Sigmoid colon (tissue), 7 donors: ENCODE measurements around the gene FTCD. TPM values are rescaled to one million over a fixed set of nuclear protein-coding genes. Genes with fewer than 3 reads are reported as not detected.
A peak's percentile ranks its signal among the peaks of the same experiment; 100 is the strongest.

Experiments
- DNase-seq: peaks from one replicate; pipeline ENCODE4 v3.0.0-alpha.2; 2019
- H3K27ac ChIP-seq, 4 donors: fragments of 200-600 bp; sonication (generic); one replicate each; pipeline ENCODE4 v1.5.1; 2016 to 2019; ENCODE audit warnings: mild to moderate bottlenecking in 1 of 4
- H3K27me3 ChIP-seq, 3 donors: fragments of 200-600 bp; sonication (generic); one replicate each; pipeline ENCODE4 v1.5.1; 2019; ENCODE audit warnings: mild to moderate bottlenecking in 1 of 3
- H3K36me3 ChIP-seq, 4 donors: fragments of 200-600 bp; sonication (generic); one replicate each; pipeline ENCODE4 v1.5.1; 2016 to 2019
- H3K4me1 ChIP-seq, 4 donors: fragments of 200-600 bp; sonication (generic); one replicate each; pipeline ENCODE4 v1.5.1; 2017 to 2019
- H3K4me3 ChIP-seq, 4 donors: fragments of 200-600 bp; sonication (generic); one replicate each; pipeline ENCODE4 v1.5.1; 2017 to 2019; ENCODE audit warnings: mild to moderate bottlenecking in 2 of 4, moderate library complexity in 1 of 4
- H3K9me3 ChIP-seq, 4 donors: fragments of 200-600 bp in 3 of 4; sonication (generic) in 3 of 4; one replicate each; pipeline versions ENCODE4 v1.5.1 to v1.6.1; 2013 to 2019
- EP300 ChIP-seq, 4 donors: sonication (generic); formaldehyde crosslinking; IDR thresholded peaks; one replicate each; pipeline ENCODE4 v1.6.1; 2017; ENCODE audit warnings: antibody characterized with exemption in 4 of 4
- POLR2A ChIP-seq, 2 donors: fragments of 450-650 bp; IDR thresholded peaks; one replicate each; pipeline ENCODE4 v1.6.1; 2016; ENCODE audit warnings: antibody characterized with exemption in 2 of 2, mild to moderate bottlenecking in 2 of 2, moderate library complexity in 2 of 2
- POLR2AphosphoS5 ChIP-seq, 4 donors: sonication (generic); formaldehyde crosslinking; IDR thresholded peaks; one replicate each; pipeline ENCODE4 v1.6.1; 2017; ENCODE audit warnings: antibody characterized with exemption in 4 of 4
- WGBS, 2 donors: extraction: QIAGEN DNeasy Blood & Tissue Kit; methylation state at CpG; one replicate each; pipeline ENCODE4 v1.1.7; 2013; 5-methylcytosine and 5-hydroxymethylcytosine counted together
- intact Hi-C: fragments of 100-400 bp; cut with DNase I; formaldehyde crosslinking; loops from one replicate; pipeline ENCODE4 v1.15.1; 2023
- polyA plus RNA-seq, 3 donors: library from polyadenylated mRNA; stranded (reverse); fragments of 200-250 nt; gene quantifications; one replicate each; pipeline ENCODE4 v1.2.3, GENCODE V29; 2013
- total RNA-seq, 4 donors: library from RNA; depleted of rRNA; stranded (reverse); fragments of >200 nt; gene quantifications; one replicate each; pipeline ENCODE4 v1.1.0, GENCODE V29; 2016
- TF ChIP-seq, protein P1 (sequence below), 4 experiments: fragments of 450-650 bp in 3 of 4; fragments of 200-600 bp in 1 of 4; IDR thresholded peaks; one replicate each; pipeline ENCODE4 v1.5.1; 2016 to 2019; ENCODE audit warnings: antibody characterized with exemption in 4 of 4, mild to moderate bottlenecking in 3 of 4, moderate library complexity in 2 of 4
- donor health status: healthy with polysubstance abuse.
- donor health status: Bipolar disorder and iron deficiency.
- donor health status: healthy.

The FTCD gene
- total and polyA plus RNA-seq, 7 donors: 0.20 to 1.4 TPM; not detected in 5

DNA sequence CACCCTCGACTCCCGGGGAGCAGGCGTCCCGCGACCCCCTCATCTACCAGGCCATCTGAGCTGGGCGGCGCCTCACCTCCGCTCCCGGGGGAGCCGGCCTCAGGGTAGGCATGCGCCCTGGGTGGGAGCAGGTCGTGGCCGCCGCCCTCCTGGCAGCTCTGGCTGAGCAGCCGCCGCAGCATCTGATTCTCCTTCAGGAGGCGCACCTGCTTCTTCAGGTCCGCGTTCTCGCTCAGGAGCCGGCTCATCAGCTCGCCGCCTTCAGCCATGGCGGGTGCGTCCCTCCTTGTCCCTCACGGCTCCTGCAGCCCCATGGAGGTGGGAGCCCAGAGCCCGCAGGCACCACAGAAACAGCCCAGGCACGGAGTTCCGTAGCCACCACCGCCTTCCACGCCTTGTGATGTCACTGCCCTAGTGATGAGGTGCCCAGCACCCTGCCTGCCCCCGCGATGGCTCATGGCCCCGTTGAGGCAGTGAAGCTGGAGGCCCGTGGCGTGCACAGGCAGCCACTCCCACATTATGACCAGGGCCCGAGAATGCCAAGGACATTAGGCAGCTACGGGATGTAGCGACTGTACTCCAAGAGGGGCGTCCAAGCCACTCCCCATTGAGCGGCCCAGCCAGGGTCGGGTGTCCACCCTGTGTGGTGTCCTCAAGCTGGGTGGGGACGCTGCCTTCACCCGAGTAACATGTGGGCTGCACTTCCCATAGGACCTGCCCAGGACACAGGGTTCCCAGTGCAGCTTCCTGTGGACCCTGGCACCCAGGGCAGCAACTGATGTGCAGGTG is 27.4 kb upstream of the FTCD start:
- Histone ChIP-seq H3K4me1 (peaks cover 0 to 13% (median 9%) of the 10 kb centered on the region in 4 donors), H3K36me3 (no peaks in the 10 kb centered on the region), H3K27ac (peak overlapping the region in 1 of 4 donors; percentile 39), H3K27me3 (peaks cover 0 to 9% (median 0%) of the 10 kb centered on the region in 3 donors), H3K4me3 (no peak overlapping the region), H3K9me3 (no peaks in the 10 kb centered on the region)
- TF ChIP-seq, protein P1, sequence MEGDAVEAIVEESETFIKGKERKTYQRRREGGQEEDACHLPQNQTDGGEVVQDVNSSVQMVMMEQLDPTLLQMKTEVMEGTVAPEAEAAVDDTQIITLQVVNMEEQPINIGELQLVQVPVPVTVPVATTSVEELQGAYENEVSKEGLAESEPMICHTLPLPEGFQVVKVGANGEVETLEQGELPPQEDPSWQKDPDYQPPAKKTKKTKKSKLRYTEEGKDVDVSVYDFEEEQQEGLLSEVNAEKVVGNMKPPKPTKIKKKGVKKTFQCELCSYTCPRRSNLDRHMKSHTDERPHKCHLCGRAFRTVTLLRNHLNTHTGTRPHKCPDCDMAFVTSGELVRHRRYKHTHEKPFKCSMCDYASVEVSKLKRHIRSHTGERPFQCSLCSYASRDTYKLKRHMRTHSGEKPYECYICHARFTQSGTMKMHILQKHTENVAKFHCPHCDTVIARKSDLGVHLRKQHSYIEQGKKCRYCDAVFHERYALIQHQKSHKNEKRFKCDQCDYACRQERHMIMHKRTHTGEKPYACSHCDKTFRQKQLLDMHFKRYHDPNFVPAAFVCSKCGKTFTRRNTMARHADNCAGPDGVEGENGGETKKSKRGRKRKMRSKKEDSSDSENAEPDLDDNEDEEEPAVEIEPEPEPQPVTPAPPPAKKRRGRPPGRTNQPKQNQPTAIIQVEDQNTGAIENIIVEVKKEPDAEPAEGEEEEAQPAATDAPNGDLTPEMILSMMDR (IDR thresholded peaks at IDR 0.05): no peak
- TF ChIP-seq EP300 (IDR thresholded peaks at IDR 0.05): no peak
- TF ChIP-seq POLR2AphosphoS5 (IDR thresholded peaks at IDR 0.05): no peak
- no peak for TF ChIP-seq POLR2A (IDR thresholded peaks at IDR 0.05)
- intact Hi-C loops: loop anchor here (5.0 kb wide), 1 partner anchor 40 kb away; no protein-coding TSS in a partner anchor
- peak; percentile 71 for DNase-seq
- 89 to 92% methylated on average over 44 of the region's 44 CpGs for WGBS, 2 donors

DNA sequence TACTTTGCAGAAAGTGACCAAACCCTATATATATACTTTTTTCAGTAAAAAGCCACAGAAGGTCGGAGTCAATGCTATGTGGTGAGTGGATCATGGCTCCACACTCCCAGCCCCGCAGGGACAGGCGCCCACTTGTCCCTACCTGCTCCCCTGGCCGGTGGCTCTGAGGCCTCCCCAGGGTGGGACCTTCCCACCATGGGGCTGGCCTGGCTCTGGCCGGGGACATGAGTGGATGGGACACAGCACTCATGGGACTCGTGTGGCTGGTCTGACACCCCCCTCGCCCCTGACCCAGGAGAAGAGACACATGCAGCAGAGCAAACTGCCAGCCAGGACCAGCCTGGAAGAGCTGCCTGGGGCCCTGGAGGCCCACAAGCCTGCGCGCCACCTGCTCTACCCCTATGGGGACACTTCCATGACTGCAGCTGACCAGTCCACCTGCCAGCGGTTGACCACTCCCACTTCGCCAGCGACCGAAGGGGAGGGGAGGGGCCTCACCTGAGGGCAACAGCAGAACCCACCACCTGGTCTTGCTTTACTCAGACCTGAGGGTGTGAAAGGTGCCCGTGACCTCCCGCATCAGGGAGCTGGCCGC is 26.7 kb upstream of the FTCD start:
- peak; percentile 64 for DNase-seq
- H3K27me3 ChIP-seq: peaks cover 0 to 9% (median 0%) of the 10 kb centered on the region in 3 donors
- H3K4me1 ChIP-seq: peaks cover 0 to 13% (median 9%) of the 10 kb centered on the region in 4 donors
- intact Hi-C loops: loop anchor here (5.0 kb wide), 1 partner anchor 40 kb away; no protein-coding TSS in a partner anchor
- H3K4me3 ChIP-seq: no peak overlapping the region
- no peaks in the 10 kb centered on the region for H3K36me3 ChIP-seq
- H3K9me3 ChIP-seq: no peaks in the 10 kb centered on the region
- no peak for TF ChIP-seq POLR2AphosphoS5 (IDR thresholded peaks at IDR 0.05)
- no peak overlapping the region for H3K27ac ChIP-seq
- 90 to 92% methylated on average over 16 of the region's 16 CpGs for WGBS, 2 donors

DNA sequence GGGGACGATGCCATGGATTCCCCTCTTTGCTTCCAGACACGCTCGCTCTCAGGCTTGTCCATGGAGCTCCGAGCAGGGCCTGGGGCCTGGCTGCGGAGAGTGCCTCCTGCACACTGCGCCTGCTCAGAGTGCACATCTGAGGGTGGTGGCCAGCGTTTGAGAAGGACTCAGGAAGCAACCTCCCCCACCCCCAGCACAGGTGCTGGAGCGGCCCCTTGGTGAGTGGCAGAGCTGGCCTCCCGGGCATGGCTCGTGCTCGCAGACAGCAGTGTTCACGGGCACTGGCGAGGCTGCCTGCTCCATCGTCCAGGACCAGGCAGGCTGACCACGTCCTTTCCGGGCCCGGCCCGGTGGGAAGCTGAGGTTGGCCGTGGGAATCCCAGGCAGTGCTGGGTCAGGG is 26.1 kb upstream of the FTCD start:
- intact Hi-C loops: loop anchor here (5.0 kb wide), 1 partner anchor 39 kb away; no protein-coding TSS in a partner anchor
- WGBS, 2 donors: 93 to 94% methylated on average over 19 of the region's 19 CpGs

DNA sequence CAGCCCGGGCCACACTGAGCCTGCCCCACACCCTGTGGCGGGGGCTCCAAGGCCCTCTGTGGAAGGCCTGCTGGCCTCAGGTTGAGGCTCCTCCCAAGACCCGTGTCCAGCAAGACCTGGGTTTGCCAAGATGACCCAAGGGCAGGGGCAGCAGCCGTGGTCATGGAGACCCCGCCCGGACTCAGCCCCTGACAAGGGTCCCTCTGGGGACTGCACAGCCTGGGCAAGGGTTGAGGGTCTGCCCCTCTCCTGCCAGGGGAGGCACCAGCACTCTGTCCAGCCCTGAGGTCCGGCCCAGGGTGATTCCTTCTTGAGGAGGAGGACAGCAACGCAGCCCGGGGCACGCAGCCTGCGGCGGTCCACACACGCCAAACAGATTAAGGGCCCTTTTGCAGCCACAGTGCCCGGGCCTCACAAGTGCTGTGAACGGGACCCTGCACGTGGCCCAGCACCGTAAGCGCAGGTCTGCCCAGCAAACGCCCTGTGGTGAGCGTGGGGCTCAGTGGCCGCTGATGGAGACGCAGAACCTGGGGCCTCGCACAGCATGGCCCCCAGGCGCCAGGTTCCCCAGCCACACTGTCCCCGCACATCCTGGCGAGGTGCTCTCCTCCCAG is 25.5 kb upstream of the FTCD start:
- H3K4me1 ChIP-seq: peaks cover 0 to 13% (median 9%) of the 10 kb centered on the region in 4 donors
- peak; percentile 60 for DNase-seq

More for the DNA sequence above, 26.1 kb upstream of the FTCD start:
- no peaks in the 10 kb centered on the region for H3K36me3 ChIP-seq
- no peak overlapping the region for H3K4me3 ChIP-seq
- TF ChIP-seq POLR2A (IDR thresholded peaks at IDR 0.05): no peak
- TF ChIP-seq POLR2AphosphoS5 (IDR thresholded peaks at IDR 0.05): no peak
- TF ChIP-seq, protein P1 (IDR thresholded peaks at IDR 0.05): no peak
- no peak for TF ChIP-seq EP300 (IDR thresholded peaks at IDR 0.05)
- H3K27ac ChIP-seq: no peak overlapping the region
- H3K4me1 ChIP-seq: peaks cover 0 to 13% (median 9%) of the 10 kb centered on the region in 4 donors
- H3K27me3 ChIP-seq: peaks cover 0 to 9% (median 0%) of the 10 kb centered on the region in 3 donors
- peak; percentile 62 for DNase-seq
- H3K9me3 ChIP-seq: peaks cover 0 to 2% (median 0%) of the 10 kb centered on the region in 4 donors

More for the DNA sequence above, 25.5 kb upstream of the FTCD start:
- H3K36me3 ChIP-seq: no peaks in the 10 kb centered on the region
- TF ChIP-seq POLR2AphosphoS5 (IDR thresholded peaks at IDR 0.05) (no peak), EP300 (IDR thresholded peaks at IDR 0.05) (no peak), POLR2A (IDR thresholded peaks at IDR 0.05) (no peak)
- TF ChIP-seq, protein P1 (IDR thresholded peaks at IDR 0.05): no peak
- no peak overlapping the region for H3K27ac ChIP-seq
- 91 to 92% methylated on average over 26 of the region's 26 CpGs for WGBS, 2 donors
- peaks cover 0 to 2% (median 0%) of the 10 kb centered on the region in 4 donors for H3K9me3 ChIP-seq
- H3K27me3 ChIP-seq: peaks cover 0 to 9% (median 0%) of the 10 kb centered on the region in 3 donors
- no peak overlapping the region for H3K4me3 ChIP-seq
- intact Hi-C loops: loop anchor here (5.0 kb wide), 1 partner anchor 39 kb away; no protein-coding TSS in a partner anchor
